Tibial artery (tissue), 4 donors: ENCODE results near the gene GALNT18.
A peak's percentile ranks its signal among the peaks of the same experiment; 100 is the strongest.

Experiments
- DNase-seq, 2 donors: peaks; one replicate each; pipeline ENCODE4 v3.0.0-alpha.2; 2019
- H3K27ac ChIP-seq, 2 donors: fragments of 200-600 bp; sonication (generic) in 1 of 2; 1 replicate in 1 of 2; 2 replicates in 1 of 2; pipeline ENCODE4 v1.5.1; 2018 to 2019; ENCODE audit warnings: mild to moderate bottlenecking in 1 of 2
- H3K27me3 ChIP-seq, 2 donors: fragments of 200-600 bp; sonication (generic) in 1 of 2; one replicate each; pipeline versions ENCODE4 v1.5.1 to v1.6.0; 2016 to 2019
- H3K36me3 ChIP-seq, 3 donors: fragments of 200-600 bp; sonication (generic) in 2 of 3; one replicate each; pipeline ENCODE4 v1.5.1; 2016 to 2019; ENCODE audit warnings: mild to moderate bottlenecking in 2 of 3
- H3K4me1 ChIP-seq, 4 donors: fragments of 200-600 bp; sonication (generic) in 2 of 4; 1 replicate in 3 of 4; 2 replicates in 1 of 4; pipeline ENCODE4 v1.5.1; 2016 to 2019
- H3K4me3 ChIP-seq, 2 donors: fragments of 200-600 bp; sonication (generic) in 1 of 2; 1 replicate in 1 of 2; 2 replicates in 1 of 2; pipeline ENCODE4 v1.5.1; 2018 to 2019; ENCODE audit warnings: mild to moderate bottlenecking in 2 of 2
- H3K9me3 ChIP-seq, 3 donors: fragments of 200-600 bp; sonication (generic) in 1 of 3; one replicate each; pipeline ENCODE4 v1.5.1; 2016 to 2019
- CTCF ChIP-seq, 2 experiments: fragments of 200-600 bp in 1 of 2; fragments of 450-650 bp in 1 of 2; IDR thresholded peaks; one replicate each; pipeline ENCODE4 v1.5.1; 2017 to 2019; ENCODE audit warnings: antibody characterized with exemption in 2 of 2, mild to moderate bottlenecking in 1 of 2, moderate library complexity in 1 of 2
- intact Hi-C: fragments of 100-400 bp; cut with DNase I; formaldehyde crosslinking; loops from one replicate; pipeline ENCODE4 v1.15.0; 2023; ENCODE audit warnings: low total_unique reads

The GALNT18 gene

DNA sequence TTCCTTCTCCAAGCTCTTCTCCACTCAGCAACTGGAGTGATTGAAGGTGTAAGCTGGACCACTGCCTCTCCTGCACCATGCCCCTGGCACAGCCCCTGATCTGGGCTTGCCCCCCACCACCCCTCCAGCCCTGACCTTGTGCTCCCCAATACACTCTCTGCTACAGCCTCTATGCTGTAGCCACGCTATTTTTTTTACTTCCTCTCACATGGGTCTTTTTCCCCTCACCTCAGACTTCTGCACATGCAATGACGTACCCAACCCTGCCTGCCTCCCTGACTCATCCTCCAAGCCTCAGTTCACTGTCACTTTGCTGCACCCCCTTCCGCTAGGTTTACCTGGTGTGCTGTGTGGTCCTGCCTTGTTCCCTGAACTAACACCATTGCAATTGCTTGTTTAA is 277.8 kb downstream of the GALNT18 start:
- intact Hi-C loops: no loop called here
- no peak for DNase-seq
- H3K4me3 ChIP-seq: no peak overlapping the region
- no peak for TF ChIP-seq CTCF (IDR thresholded peaks at IDR 0.05)
- H3K36me3 ChIP-seq: peaks cover 0 to 16% (median 5%) of the 10 kb centered on the region in 3 donors
- H3K27ac ChIP-seq: no peak overlapping the region
- no peaks in the 10 kb centered on the region for H3K9me3 ChIP-seq
- H3K27me3 ChIP-seq: no peaks in the 10 kb centered on the region
- peaks cover 0 to 4% (median 0%) of the 10 kb centered on the region in 4 donors for H3K4me1 ChIP-seq

DNA sequence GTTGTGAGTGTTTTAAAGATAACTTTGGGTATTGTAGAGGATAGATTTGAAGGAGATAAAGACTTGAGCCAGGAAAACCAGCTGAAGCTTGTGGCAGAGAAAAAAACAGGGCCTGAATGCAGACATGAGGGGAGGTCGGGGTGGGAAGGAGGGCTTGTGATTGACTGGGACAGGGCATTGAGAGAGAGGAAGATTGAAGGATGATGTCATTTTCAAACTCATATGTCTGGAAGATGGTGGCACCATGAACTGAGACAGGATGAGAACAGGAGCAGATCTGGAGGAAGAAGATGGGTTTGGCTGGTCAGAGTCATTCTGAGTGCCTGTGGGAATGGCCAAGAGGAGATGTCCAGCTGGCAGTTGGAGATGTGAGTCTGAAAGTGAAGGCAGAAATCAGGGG is 283.5 kb downstream of the GALNT18 start:
- Histone ChIP-seq H3K9me3 (no peaks in the 10 kb centered on the region), H3K27me3 (no peaks in the 10 kb centered on the region), H3K36me3 (peaks cover 0 to 29% (median 5%) of the 10 kb centered on the region in 3 donors), H3K4me3 (no peak overlapping the region), H3K4me1 (no peaks in the 10 kb centered on the region), H3K27ac (peak overlapping the region in 1 of 2 donors; percentile 13)
- DNase-seq: no peak
- intact Hi-C loops: no loop called here
- no peak for TF ChIP-seq CTCF (IDR thresholded peaks at IDR 0.05)

GRCh38 chr11:11336664-11337063 is 285.1 kb downstream of the GALNT18 start:
- DNase-seq: no peak
- Histone ChIP-seq H3K4me3 (no peak overlapping the region), H3K27ac (no peak overlapping the region), H3K36me3 (peaks cover 1 to 37% (median 9%) of the 10 kb centered on the region in 3 donors), H3K27me3 (no peaks in the 10 kb centered on the region), H3K9me3 (no peaks in the 10 kb centered on the region), H3K4me1 (no peaks in the 10 kb centered on the region)
- TF ChIP-seq CTCF (IDR thresholded peaks at IDR 0.05): no peak
- intact Hi-C loops: no loop called here

- TF ChIP-seq CTCF (IDR thresholded peaks at IDR 0.05): no peak
- Histone ChIP-seq H3K9me3 (no peaks in the 10 kb centered on the region), H3K36me3 (peaks cover 0 to 40% (median 22%) of the 10 kb centered on the region in 3 donors), H3K4me1 (no peaks in the 10 kb centered on the region), H3K4me3 (no peak overlapping the region), H3K27me3 (no peaks in the 10 kb centered on the region), H3K27ac (no peak overlapping the region)
- intact Hi-C loops: no loop called here
- DNase-seq: no peak
These were observed 286.8 kb downstream of the GALNT18 start for GRCh38 chr11:11335043-11335442.

DNA sequence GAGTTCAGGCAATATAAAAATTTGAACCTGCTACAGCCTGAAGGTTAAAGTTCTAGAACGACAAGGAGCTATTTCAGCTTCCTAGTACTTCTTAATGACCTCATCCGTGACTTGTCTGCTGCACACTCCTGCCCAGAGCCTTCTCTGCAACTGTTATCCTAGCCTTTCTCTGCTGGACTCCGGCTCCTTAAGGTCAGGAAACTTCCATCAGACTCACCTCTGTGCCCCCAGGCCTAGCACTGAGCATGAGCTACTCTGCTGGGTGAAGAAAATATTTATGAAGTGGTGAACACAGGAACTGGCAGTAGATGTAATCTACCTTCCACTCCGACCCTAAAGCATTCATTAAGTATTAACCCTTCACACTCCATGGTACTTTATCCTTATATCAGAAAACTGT is 287.2 kb downstream of the GALNT18 start:
- no peak for DNase-seq
- Histone ChIP-seq H3K36me3 (peaks cover 0 to 36% (median 22%) of the 10 kb centered on the region in 3 donors), H3K27me3 (no peaks in the 10 kb centered on the region), H3K9me3 (no peaks in the 10 kb centered on the region), H3K4me1 (no peaks in the 10 kb centered on the region), H3K27ac (no peak overlapping the region), H3K4me3 (no peak overlapping the region)
- intact Hi-C loops: no loop called here
- TF ChIP-seq CTCF (IDR thresholded peaks at IDR 0.05): no peak

DNA sequence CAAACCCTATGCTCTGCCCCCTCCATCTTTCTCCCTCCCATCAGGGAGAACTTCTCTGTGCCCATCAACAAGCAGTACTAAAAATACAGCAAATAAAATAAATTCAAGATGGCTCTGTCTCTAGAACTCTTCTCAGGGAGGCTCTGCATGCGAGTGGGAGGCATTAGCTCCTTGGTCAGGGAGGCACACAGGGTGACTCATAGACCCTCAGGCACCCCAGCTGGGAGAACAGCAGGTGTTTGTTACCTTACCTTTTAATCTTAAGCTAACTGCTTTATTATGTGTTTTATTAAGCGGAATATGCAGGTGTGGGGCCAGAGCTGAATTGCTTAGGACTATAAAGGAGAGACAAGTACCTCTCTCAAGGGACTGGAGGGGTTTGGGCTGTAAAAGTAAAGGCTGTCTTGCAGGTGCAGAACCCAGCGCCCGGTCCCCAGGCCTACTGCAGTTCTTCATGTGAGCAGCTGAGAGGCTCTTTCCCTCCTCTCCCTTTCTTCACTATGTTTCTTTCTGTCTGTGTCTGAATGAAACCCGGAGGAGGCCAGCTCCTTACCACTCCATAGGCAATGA is 289.6 kb downstream of the GALNT18 start:
- Histone ChIP-seq H3K4me3 (no peak overlapping the region), H3K27ac (no peak overlapping the region), H3K36me3 (peaks cover 17 to 44% (median 43%) of the 10 kb centered on the region in 3 donors), H3K4me1 (no peaks in the 10 kb centered on the region), H3K27me3 (no peaks in the 10 kb centered on the region), H3K9me3 (no peaks in the 10 kb centered on the region)
- intact Hi-C loops: no loop called here
- no peak for TF ChIP-seq CTCF (IDR thresholded peaks at IDR 0.05)
- no peak for DNase-seq
